Suprapubic skin (tissue), 4 donors: ENCODE measurements around the gene CELSR3.

Experiments used
- CTCF ChIP-seq, 2 donors: fragments of 200-600 bp in 1 of 2; fragments of 450-650 bp in 1 of 2; sonication (generic) in 1 of 2; IDR thresholded peaks; one replicate each; pipeline ENCODE4 v1.5.1; 2016 to 2019; ENCODE audit warnings: antibody characterized with exemption in 2 of 2, mild to moderate bottlenecking in 1 of 2, moderate library complexity in 1 of 2
- POLR2A ChIP-seq, 2 donors: fragments of 450-650 bp; IDR thresholded peaks; one replicate each; pipeline ENCODE4 v1.6.1; 2017; ENCODE audit warnings: antibody characterized with exemption in 2 of 2, mild to moderate bottlenecking in 2 of 2, moderate library complexity in 2 of 2
- POLR2AphosphoS5 ChIP-seq, 3 donors: sonication (generic); formaldehyde crosslinking; IDR thresholded peaks; one replicate each; pipeline ENCODE4 v1.6.1; 2017; ENCODE audit warnings: antibody characterized with exemption in 3 of 3

- TF ChIP-seq CTCF (IDR thresholded peaks at IDR 0.05) (no peak), POLR2A (IDR thresholded peaks at IDR 0.05) (no peak), POLR2AphosphoS5 (IDR thresholded peaks at IDR 0.05) (no peak)
Observed at GRCh38 chr3:48644898-48645760, 17.6 kb downstream of the CELSR3 start.
